ENCODE results near the gene GM2A.

- TF ChIP-seq POLR2A (IDR thresholded peaks at IDR 0.05) (no peak), CTCF (IDR thresholded peaks at IDR 0.05) (no peak)
These were observed 36.2 kb upstream of the GM2A start for GRCh38 chr5:151216781-151217180.
